CD14-positive monocyte (primary cell): ENCODE results near the gene ACOT9. TPM values are rescaled to one million over a fixed set of nuclear protein-coding genes. Genes with fewer than 3 reads are reported as not detected.

Experiments used
- DNase-seq, 3 donors: peaks; one replicate each; pipeline ENCODE4 v3.0.0-alpha.2; 2011 to 2022
- H2AFZ ChIP-seq: 2 replicates; pipeline ENCODE4 v1.6.0; 2012; ENCODE audit warnings: mild to moderate bottlenecking, low read depth, low read length, inconsistent platforms; ENCODE audit not compliant: insufficient read depth, poor library complexity, severe bottlenecking
- H3K27ac ChIP-seq, 2 donors: 1 replicate in 1 of 2; 2 replicates in 1 of 2; pipeline ENCODE4 v1.5.1; 2012 to 2013; ENCODE audit warnings: low read length in 2 of 2, control low read depth in 1 of 2, inconsistent platforms in 1 of 2, low read depth in 1 of 2, mild to moderate bottlenecking in 1 of 2
- H3K27me3 ChIP-seq, 2 donors: one replicate each; pipeline versions ENCODE4 v1.6.0 to v1.6.1; 2011 to 2013; ENCODE audit warnings: low read length in 2 of 2; ENCODE audit not compliant: control insufficient read depth in 2 of 2, insufficient read depth in 2 of 2
- H3K36me3 ChIP-seq, 2 donors: replicated peaks in 1 of 2; 1 replicate in 1 of 2; 2 replicates in 1 of 2; pipeline versions ENCODE4 v1.5.1 to v1.6.1; 2012 to 2013; ENCODE audit warnings: low read length in 2 of 2, control low read depth in 1 of 2, inconsistent platforms in 1 of 2, mild to moderate bottlenecking in 1 of 2; ENCODE audit not compliant: insufficient read depth in 2 of 2, control insufficient read depth in 1 of 2
- H3K4me1 ChIP-seq, 2 donors: 1 replicate in 1 of 2; 2 replicates in 1 of 2; pipeline versions ENCODE4 v1.5.1 to v1.6.1; 2012 to 2013; ENCODE audit warnings: low read length in 2 of 2, control low read depth in 1 of 2, inconsistent platforms in 1 of 2, mild to moderate bottlenecking in 1 of 2, moderate library complexity in 1 of 2; ENCODE audit not compliant: insufficient read depth in 2 of 2, control insufficient read depth in 1 of 2
- H3K4me2 ChIP-seq: replicated peaks from 2 replicates; pipeline ENCODE3; 2012; ENCODE audit warnings: low read length, moderate library complexity, mild to moderate bottlenecking; ENCODE audit not compliant: poor library complexity, severe bottlenecking; ENCODE audit errors: extremely low read depth
- H3K4me3 ChIP-seq, 3 experiments: fragments of 200-600 bp in 1 of 3; sonication (generic) in 1 of 3; replicated peaks in 1 of 3; 1 replicate in 2 of 3; 2 replicates in 1 of 3; pipeline ENCODE4 v1.5.1; 2011 to 2013; ENCODE audit warnings: low read length in 3 of 3, mild to moderate bottlenecking in 3 of 3, control low read depth in 2 of 3, low read depth in 2 of 3, inconsistent platforms in 1 of 3, moderate library complexity in 1 of 3
- H3K79me2 ChIP-seq: 2 replicates; pipeline ENCODE4 v1.6.0; 2012; ENCODE audit warnings: mild to moderate bottlenecking, control low read depth, inconsistent platforms, low read length, moderate library complexity; ENCODE audit not compliant: insufficient read depth
- H3K9ac ChIP-seq: 2 replicates; pipeline ENCODE4 v1.6.0; 2017; ENCODE audit warnings: low read length, mild to moderate bottlenecking; ENCODE audit not compliant: insufficient read depth, poor library complexity, severe bottlenecking
- H3K9me3 ChIP-seq, 2 donors: replicated peaks in 1 of 2; 1 replicate in 1 of 2; 2 replicates in 1 of 2; pipeline versions ENCODE4 v1.5.1 to v1.6.1; 2012 to 2013; ENCODE audit warnings: low read length in 2 of 2, control low read depth in 1 of 2; ENCODE audit not compliant: control insufficient read depth in 1 of 2, insufficient read depth in 1 of 2
- H4K20me1 ChIP-seq: 2 replicates; pipeline ENCODE4 v1.6.0; 2012; ENCODE audit warnings: mild to moderate bottlenecking, low read length, control low read depth, moderate library complexity; ENCODE audit not compliant: insufficient read depth
- H3K27ac Mint-ChIP-seq, 7 donors: one replicate each; pipeline ENCODE4 v1.8.0; 2020; ENCODE audit warnings: mild to moderate bottlenecking in 7 of 7, mixed read lengths in 7 of 7, moderate library complexity in 6 of 7, inconsistent platforms in 2 of 7
- H3K27me3 Mint-ChIP-seq, 3 donors: one replicate each; pipeline ENCODE4 v1.8.0; 2021 to 2022; ENCODE audit warnings: low read depth in 3 of 3, mild to moderate bottlenecking in 3 of 3, mixed read lengths in 3 of 3, moderate library complexity in 3 of 3, inconsistent platforms in 1 of 3
- H3K36me3 Mint-ChIP-seq, 2 donors: one replicate each; pipeline ENCODE4 v1.8.0; 2020; ENCODE audit warnings: mixed read lengths in 2 of 2, inconsistent platforms in 1 of 2, mild to moderate bottlenecking in 1 of 2
- H3K4me1 Mint-ChIP-seq: one replicate; pipeline ENCODE4 v1.8.0; 2020; ENCODE audit warnings: mild to moderate bottlenecking, mixed read lengths
- H3K4me3 Mint-ChIP-seq, 2 donors: one replicate each; pipeline ENCODE4 v1.8.0; 2020; ENCODE audit warnings: mild to moderate bottlenecking in 2 of 2, mixed read lengths in 2 of 2, moderate library complexity in 1 of 2
- H3K9me3 Mint-ChIP-seq, 7 donors: one replicate each; pipeline ENCODE4 v1.8.0; 2020 to 2022; ENCODE audit warnings: mixed read lengths in 7 of 7, mild to moderate bottlenecking in 6 of 7, moderate library complexity in 6 of 7, inconsistent platforms in 2 of 7
- CTCF ChIP-seq: fragments of 200-600 bp; IDR thresholded peaks from one replicate; pipeline ENCODE4 v1.8.0; 2022; ENCODE audit warnings: antibody characterized with exemption, mild to moderate bottlenecking
- WGBS: methylation state at CpG from one replicate; pipeline ENCODE4 v1.1.5; 2013; ENCODE audit warnings: missing lambda C conversion rate; ENCODE audit not compliant: insufficient coverage; 5-methylcytosine and 5-hydroxymethylcytosine counted together
- intact Hi-C, 2 donors: fragments of 100-400 bp; cut with micrococcal nuclease; formaldehyde crosslinking; loops; one replicate each; pipeline versions ENCODE4 v1.15.0 to v1.15.1; 2023
- polyA plus RNA-seq, 3 donors: library from polyadenylated mRNA; depleted of rRNA in 1 of 3; unstranded in 2 of 3; stranded (reverse) in 1 of 3; fragments of 300-500 nt in 2 of 3; fragments of >200 nt in 1 of 3; fragmentation: Illumina TruSeq in 2 of 3; gene quantifications; 1 replicate in 2 of 3; 2 replicates in 1 of 3; pipeline ENCODE4 v1.2.3, GENCODE V29; 2012 to 2021

The ACOT9 gene
- polyA plus RNA-seq, 3 donors, result 49.2 to 69.3 (median 51.8) TPM

GRCh38 chrX:23749576-23749975, 6.5 kb upstream of the ACOT9 start:
- no peak overlapping the region for H3K27ac Mint-ChIP-seq
- H3K4me1 Mint-ChIP-seq, result peaks cover 8% of the 10 kb centered on the region
- H3K27me3 Mint-ChIP-seq, result peaks cover 0 to 22% (median 2%) of the 10 kb centered on the region in 3 donors

GRCh38 chrX:23749129-23749528, 6.1 kb upstream of the ACOT9 start:
- Histone ChIP-seq H4K20me1 (no peaks in the 10 kb centered on the region), H3K4me3 (no peak overlapping the region), H3K9me3 (no peaks in the 10 kb centered on the region), H3K4me1 (peaks cover 0 to 4% of the 10 kb centered on the region in 2 donors), H3K9ac (no peak overlapping the region), H3K4me2 (no peak overlapping the region), H3K79me2 (no peaks in the 10 kb centered on the region), H2AFZ (no peak overlapping the region), H3K36me3 (no peaks in the 10 kb centered on the region), H3K27me3 (no peaks in the 10 kb centered on the region), H3K27ac (no peak overlapping the region)
- Mint-ChIP-seq H3K36me3 (no peaks in the 10 kb centered on the region), H3K9me3 (peaks cover 0 to 4% (median 0%) of the 10 kb centered on the region in 7 donors), H3K4me1 (peaks cover 10% of the 10 kb centered on the region), H3K27ac (no peak overlapping the region), H3K4me3 (no peak overlapping the region), H3K27me3 (peaks cover 0 to 22% (median 2%) of the 10 kb centered on the region in 3 donors)
- intact Hi-C loops, result no loop called here
- TF ChIP-seq CTCF, result no peak
- no peak for DNase-seq
- 100% methylated on average over 1 of the region's 4 CpGs for WGBS

More at GRCh38 chrX:23749576-23749975, 6.5 kb upstream of the ACOT9 start:
- peaks cover 0 to 4% of the 10 kb centered on the region in 2 donors for H3K4me1 ChIP-seq
- WGBS, result no CpG with 5 or more reads among the region's 2 CpGs
- H3K27ac ChIP-seq, result no peak overlapping the region
- no peak overlapping the region for H2AFZ ChIP-seq
- H3K4me3 Mint-ChIP-seq, result no peak overlapping the region
- no peak overlapping the region for H3K4me2 ChIP-seq
- no peaks in the 10 kb centered on the region for H4K20me1 ChIP-seq
- intact Hi-C loops, result no loop called here
- H3K9me3 Mint-ChIP-seq, result peaks cover 0 to 3% (median 0%) of the 10 kb centered on the region in 7 donors
- DNase-seq, result no peak
- H3K79me2 ChIP-seq, result no peaks in the 10 kb centered on the region
- H3K27me3 ChIP-seq, result no peaks in the 10 kb centered on the region
- no peaks in the 10 kb centered on the region for H3K9me3 ChIP-seq
- H3K36me3 ChIP-seq, result no peaks in the 10 kb centered on the region
- H3K9ac ChIP-seq, result no peak overlapping the region
- no peak for TF ChIP-seq CTCF
- no peak overlapping the region for H3K4me3 ChIP-seq
- no peaks in the 10 kb centered on the region for H3K36me3 Mint-ChIP-seq
